HCT116 (cell line): ENCODE results near the gene XKR8. TPM values are rescaled to one million over a fixed set of nuclear protein-coding genes. Genes with fewer than 3 reads are reported as not detected.

ENCODE experiments used
- ATAC-seq: fragments of 200-7000 bp; cut with Tn5 transposase; 2 replicates; pipeline ENCODE4 v1.9.1; 2020; ENCODE audit warnings: mild to moderate bottlenecking, moderate library complexity
- BruUV-seq: library from RNA; stranded (reverse); fragments of 400-500 nt; replicated peaks from 2 replicates; lab custom pipeline; 2021; lab: Mats Ljungman, UMichigan
- CTCF ChIA-PET: fragments of 300-600 bp; sonication (Branson Sonifier 250); formaldehyde crosslinking; loops from one replicate; lab custom pipeline; 2021; ENCODE audit warnings: antibody characterized with exemption; lab: Charles Lee
- POLR2A ChIA-PET: fragments of 300-600, 350-600 bp; sonication (Branson Sonifier 250); formaldehyde crosslinking; loops from one replicate; lab custom pipeline; 2021; ENCODE audit warnings: antibody characterized with exemption; lab: Charles Lee
- RAD21 ChIA-PET, 2 experiments: fragments of 300-600 bp; sonication (Branson Sonifier 250); formaldehyde crosslinking; loops; one replicate each; lab custom pipeline; 2023; ENCODE audit warnings: low total read pairs in 2 of 2; ENCODE audit not compliant: uncharacterized antibody in 2 of 2, unreplicated experiment in 2 of 2, low non-redundant PET in 1 of 2; lab: Charles Lee
- DNase-seq: peaks from one replicate; pipeline ENCODE4 v3.0.0-alpha.2; 2010; ENCODE audit warnings: low read depth, low spot score
- H2AFZ ChIP-seq: fragments of 200-600 bp; shearing (Covaris generic), sonication (generic); 2 replicates; pipeline ENCODE4 v1.6.1; 2017; ENCODE audit warnings: low read depth, mixed run types, mixed read lengths, antibody characterized with exemption, low read length; ENCODE audit not compliant: poor library complexity, severe bottlenecking
- H3K27ac ChIP-seq: 2 replicates; pipeline ENCODE4 v1.5.1; 2012; ENCODE audit warnings: low read depth, low read length
- H3K27me3 ChIP-seq: fragments of 200-600 bp; sonication (generic); 2 replicates; pipeline ENCODE4 v1.6.1; 2016; ENCODE audit warnings: mixed run types, low read length, mixed read lengths; ENCODE audit not compliant: insufficient read depth
- H3K36me3 ChIP-seq, 2 experiments: fragments of 200-500 bp in 1 of 2; fragments of 200-600 bp in 1 of 2; sonication (Bioruptor generic) in 1 of 2; sonication (generic) in 1 of 2; 2 replicates each; pipeline versions ENCODE4 v1.5.1 to v1.6.1; 2014 to 2016; ENCODE audit warnings: low read length in 2 of 2, inconsistent platforms in 1 of 2, mixed read lengths in 1 of 2, mixed run types in 1 of 2; ENCODE audit not compliant: insufficient read depth in 2 of 2, control insufficient read depth in 1 of 2
- H3K4me1 ChIP-seq, 2 experiments: fragments of 200-600 bp in 1 of 2; sonication (generic) in 1 of 2; 2 replicates each; pipeline versions ENCODE4 v1.5.1 to v1.6.1; 2012 to 2017; ENCODE audit warnings: low read length in 2 of 2, inconsistent platforms in 1 of 2, mild to moderate bottlenecking in 1 of 2, mixed read lengths in 1 of 2, mixed run types in 1 of 2, moderate library complexity in 1 of 2; ENCODE audit not compliant: insufficient read depth in 2 of 2, control insufficient read depth in 1 of 2
- H3K4me2 ChIP-seq: fragments of 200-600 bp; sonication (generic); 2 replicates; pipeline ENCODE4 v1.6.1; 2017; ENCODE audit warnings: mixed run types, low read length, mixed read lengths
- H3K4me3 ChIP-seq, 2 experiments: fragments of 200-600 bp in 1 of 2; sonication (generic) in 1 of 2; replicated peaks in 1 of 2; 2 replicates each; pipeline ENCODE4 v1.5.1; 2011 to 2016; ENCODE audit warnings: low read length in 2 of 2, control low read depth in 1 of 2, low read depth in 1 of 2, mild to moderate bottlenecking in 1 of 2, mixed read lengths in 1 of 2, mixed run types in 1 of 2
- H3K79me2 ChIP-seq: fragments of 200-600 bp; sonication (generic); 2 replicates; pipeline ENCODE4 v1.6.1; 2017; ENCODE audit warnings: mild to moderate bottlenecking, mixed run types, low read length, moderate library complexity, mixed read lengths; ENCODE audit not compliant: insufficient read depth
- H3K9ac ChIP-seq: fragments of 200-600 bp; sonication (generic); 2 replicates; pipeline ENCODE4 v1.6.1; 2016; ENCODE audit warnings: low read length, mixed read lengths
- H3K9me2 ChIP-seq: fragments of 200-600 bp; sonication (generic), shearing (Covaris generic); 2 replicates; pipeline ENCODE4 v1.6.1; 2017; ENCODE audit warnings: mixed run types, mild to moderate bottlenecking, moderate library complexity; ENCODE audit not compliant: insufficient read depth
- H3K9me3 ChIP-seq, 2 experiments: fragments of 200-500 bp in 1 of 2; fragments of 200-600 bp in 1 of 2; sonication (Bioruptor generic) in 1 of 2; sonication (generic) in 1 of 2; 2 replicates each; pipeline ENCODE4 v1.6.1; 2014 to 2017; ENCODE audit warnings: low read length in 2 of 2, mixed read lengths in 2 of 2, inconsistent platforms in 1 of 2, low read depth in 1 of 2, mild to moderate bottlenecking in 1 of 2, mixed run types in 1 of 2, moderate library complexity in 1 of 2; ENCODE audit not compliant: control insufficient read depth in 1 of 2, insufficient read depth in 1 of 2
- H4K20me1 ChIP-seq: fragments of 200-600 bp; sonication (generic), shearing (Covaris generic); 2 replicates; pipeline ENCODE4 v1.6.1; 2017; ENCODE audit warnings: mixed run types, mild to moderate bottlenecking, moderate library complexity; ENCODE audit not compliant: insufficient read depth
- EZH2phosphoT487 ChIP-seq: fragments of 200-600 bp; IDR thresholded peaks from 2 replicates; pipeline ENCODE4 v1.6.1; 2018; ENCODE audit warnings: antibody characterized with exemption, borderline replicate concordance
- SIN3A ChIP-seq: IDR thresholded peaks from 2 replicates; pipeline ENCODE4 v1.6.1; 2012; ENCODE audit warnings: low read depth
- TCF7L2 ChIP-seq: IDR thresholded peaks from 2 replicates; pipeline ENCODE4 v1.7.0; 2011; ENCODE audit warnings: borderline replicate concordance, inconsistent platforms; ENCODE audit not compliant: insufficient read depth, insufficient read length; ENCODE audit errors: extremely low read depth
- YY1 ChIP-seq: IDR thresholded peaks from 2 replicates; pipeline ENCODE4 v1.6.1; 2011; ENCODE audit warnings: low read length, low read depth, moderate library complexity, mild to moderate bottlenecking; ENCODE audit not compliant: insufficient replicate concordance; ENCODE audit errors: extremely low read depth
- intact Hi-C: fragments of 100-400 bp; cut with micrococcal nuclease; formaldehyde crosslinking; loops from 2 replicates; pipeline ENCODE4 v1.10.0; 2022
- total RNA-seq: library from RNA; stranded (reverse); gene quantifications from one replicate; pipeline ENCODE4 v1.2.1, GENCODE V29; 2021; ENCODE audit not compliant: unreplicated experiment
- TF ChIP-seq, protein P1 (sequence below): IDR thresholded peaks from 2 replicates; pipeline ENCODE4 v1.6.1; 2012
- TF ChIP-seq, protein P2 (sequence below): IDR thresholded peaks from 2 replicates; pipeline ENCODE4 v1.6.1; 2011; ENCODE audit warnings: mild to moderate bottlenecking, low read length, moderate library complexity; ENCODE audit not compliant: insufficient replicate concordance; ENCODE audit errors: extremely low read depth

The XKR8 gene
- total RNA-seq, 1 experiment from 2014 or later = 11.0 TPM

DNA sequence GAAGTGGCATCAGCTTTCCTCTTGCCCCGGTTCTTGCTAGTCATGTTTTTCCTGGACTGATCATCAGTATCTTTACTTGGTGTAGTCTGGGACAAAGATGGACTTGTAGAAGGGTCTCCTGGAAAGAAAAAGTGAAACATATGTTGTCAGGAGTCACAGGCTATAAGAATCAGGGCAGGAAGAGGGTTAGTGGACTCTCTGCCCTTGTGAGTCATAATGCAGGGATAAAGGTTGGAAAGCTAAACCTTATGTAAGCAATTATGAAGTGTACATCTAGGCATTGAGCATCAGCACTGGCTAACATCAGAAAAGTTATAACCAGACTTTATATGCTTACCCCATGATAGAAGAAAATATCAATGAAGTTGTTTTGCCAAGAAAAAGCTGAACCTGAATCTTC is 51.2 kb downstream of the XKR8 start:
- TF ChIP-seq, protein P1, sequence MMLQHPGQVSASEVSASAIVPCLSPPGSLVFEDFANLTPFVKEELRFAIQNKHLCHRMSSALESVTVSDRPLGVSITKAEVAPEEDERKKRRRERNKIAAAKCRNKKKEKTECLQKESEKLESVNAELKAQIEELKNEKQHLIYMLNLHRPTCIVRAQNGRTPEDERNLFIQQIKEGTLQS = no peak
- TF ChIP-seq YY1 = no peak
- TF ChIP-seq TCF7L2 = no peak
- TF ChIP-seq, protein P2, sequence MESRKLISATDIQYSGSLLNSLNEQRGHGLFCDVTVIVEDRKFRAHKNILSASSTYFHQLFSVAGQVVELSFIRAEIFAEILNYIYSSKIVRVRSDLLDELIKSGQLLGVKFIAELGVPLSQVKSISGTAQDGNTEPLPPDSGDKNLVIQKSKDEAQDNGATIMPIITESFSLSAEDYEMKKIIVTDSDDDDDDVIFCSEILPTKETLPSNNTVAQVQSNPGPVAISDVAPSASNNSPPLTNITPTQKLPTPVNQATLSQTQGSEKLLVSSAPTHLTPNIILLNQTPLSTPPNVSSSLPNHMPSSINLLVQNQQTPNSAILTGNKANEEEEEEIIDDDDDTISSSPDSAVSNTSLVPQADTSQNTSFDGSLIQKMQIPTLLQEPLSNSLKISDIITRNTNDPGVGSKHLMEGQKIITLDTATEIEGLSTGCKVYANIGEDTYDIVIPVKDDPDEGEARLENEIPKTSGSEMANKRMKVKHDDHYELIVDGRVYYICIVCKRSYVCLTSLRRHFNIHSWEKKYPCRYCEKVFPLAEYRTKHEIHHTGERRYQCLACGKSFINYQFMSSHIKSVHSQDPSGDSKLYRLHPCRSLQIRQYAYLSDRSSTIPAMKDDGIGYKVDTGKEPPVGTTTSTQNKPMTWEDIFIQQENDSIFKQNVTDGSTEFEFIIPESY = no peak
- no peak for TF ChIP-seq EZH2phosphoT487
- TF ChIP-seq SIN3A = no peak
- no peak for DNase-seq

More for the DNA sequence above, 51.2 kb downstream of the XKR8 start:
- Histone ChIP-seq H3K27ac (no peak overlapping the region), H3K27me3 (no peaks in the 10 kb centered on the region), H2AFZ (no peak overlapping the region), H3K36me3 (peaks cover 16 to 18% of the 10 kb centered on the region in 2 experiments; a peak in 2 of 4 replicates), H4K20me1 (no peaks in the 10 kb centered on the region), H3K4me1 (no peaks in the 10 kb centered on the region), H3K9me3 (no peaks in the 10 kb centered on the region), H3K4me3 (no peak overlapping the region), H3K9ac (no peak overlapping the region), H3K79me2 (no peaks in the 10 kb centered on the region), H3K4me2 (no peak overlapping the region), H3K9me2 (no peaks in the 10 kb centered on the region)
- intact Hi-C loops = no loop called here
- BruUV-seq = no TSS peak
- no peak for ATAC-seq
- POLR2A ChIA-PET = no interaction called here
- RAD21 ChIA-PET = no interaction called here
- CTCF ChIA-PET = no interaction called here

Other genes starting within 250 kb of the XKR8 start
- gene FAM76A, start 234.0 kb upstream of the XKR8 start, total RNA-seq = 9.6 TPM
- gene STX12, start 186.8 kb upstream of the XKR8 start, total RNA-seq = 27.6 TPM
- gene PPP1R8, start 129.2 kb upstream of the XKR8 start, total RNA-seq = 57.4 TPM
- gene THEMIS2, start 87.4 kb upstream of the XKR8 start, total RNA-seq = 8.0 TPM
- 55.5 TPM for gene RPA2, start 45.4 kb upstream of the XKR8 start, total RNA-seq
- gene SMPDL3B, start 25.0 kb upstream of the XKR8 start, total RNA-seq = 16.4 TPM
- gene EYA3, start 128.6 kb downstream of the XKR8 start, total RNA-seq = 25.9 TPM
- 1.3 TPM for gene PTAFR, start 216.7 kb downstream of the XKR8 start, total RNA-seq